GM23338 (cell line): ENCODE measurements around the gene BMP10. TPM values are rescaled to one million over a fixed set of nuclear protein-coding genes. Genes with fewer than 3 reads are reported as not detected.

Experiments
- ATAC-seq: fragments of 200-7000 bp; cut with Tn5 transposase; 3 replicates; pipeline ENCODE4 v1.9.1; 2020
- DNase-seq: peaks from one replicate; pipeline ENCODE4 v3.0.0-alpha.2; 2015; ENCODE audit warnings: low spot score
- H2AFZ ChIP-seq: fragments of 200-600 bp; sonication (generic); 2 replicates; pipeline ENCODE4 v1.8.0; 2016; ENCODE audit warnings: antibody characterized with exemption, mild to moderate bottlenecking, moderate library complexity
- H3F3A ChIP-seq: fragments of 200-600 bp; sonication (generic); replicated peaks from 2 replicates; pipeline ENCODE4 v1.8.0; 2017; ENCODE audit warnings: antibody characterized with exemption, mixed run types, low read depth
- H3K27ac ChIP-seq: fragments of 200-600 bp; sonication (generic); 2 replicates; pipeline ENCODE4 v1.6.1; 2016; ENCODE audit warnings: low read depth
- H3K27me3 ChIP-seq: fragments of 200-600 bp; sonication (generic); 2 replicates; pipeline ENCODE4 v1.8.0; 2016; ENCODE audit warnings: mild to moderate bottlenecking, mixed run types, moderate library complexity; ENCODE audit not compliant: insufficient read depth
- H3K36me3 ChIP-seq: fragments of 200-600 bp; sonication (generic); 2 replicates; pipeline ENCODE4 v1.8.0; 2016; ENCODE audit warnings: mild to moderate bottlenecking; ENCODE audit not compliant: insufficient read depth
- H3K4me1 ChIP-seq: fragments of 200-600 bp; sonication (generic); 2 replicates; pipeline ENCODE4 v1.8.0; 2016; ENCODE audit warnings: mild to moderate bottlenecking, moderate library complexity; ENCODE audit not compliant: insufficient read depth
- H3K4me2 ChIP-seq: fragments of 200-600 bp; sonication (generic); 2 replicates; pipeline ENCODE4 v1.7.1; 2017; ENCODE audit warnings: mixed run types
- H3K4me3 ChIP-seq: fragments of 200-600 bp; sonication (generic); 2 replicates; pipeline ENCODE4 v1.6.1; 2016; ENCODE audit warnings: mixed run types
- H3K79me2 ChIP-seq: fragments of 200-600 bp; sonication (generic); replicated peaks from 2 replicates; pipeline ENCODE4 v1.8.0; 2017; ENCODE audit warnings: mild to moderate bottlenecking; ENCODE audit not compliant: insufficient read depth
- H3K9me2 ChIP-seq: fragments of 200-600 bp; sonication (generic); 2 replicates; pipeline ENCODE4 v1.8.0; 2017; ENCODE audit not compliant: insufficient read depth
- H4K20me1 ChIP-seq: fragments of 200-600 bp; sonication (generic); replicated peaks from 2 replicates; pipeline ENCODE4 v1.8.0; 2017; ENCODE audit warnings: mild to moderate bottlenecking; ENCODE audit not compliant: insufficient read depth
- H3K27ac Mint-ChIP-seq: 2 replicates; pipeline ENCODE4 v1.8.0; 2020; ENCODE audit warnings: inconsistent platforms, mild to moderate bottlenecking, moderate library complexity, mixed read lengths
- H3K27me3 Mint-ChIP-seq: 3 replicates; pipeline ENCODE4 v1.8.0; 2022; ENCODE audit warnings: low read depth, mild to moderate bottlenecking, moderate library complexity, mixed read lengths, inconsistent platforms; ENCODE audit not compliant: insufficient read depth, poor library complexity
- H3K36me3 Mint-ChIP-seq: 3 replicates; pipeline ENCODE4 v1.8.0; 2021; ENCODE audit warnings: low read depth, mild to moderate bottlenecking, inconsistent platforms, moderate library complexity, mixed read lengths
- H3K4me1 Mint-ChIP-seq: 3 replicates; pipeline ENCODE4 v1.8.0; 2020; ENCODE audit warnings: mild to moderate bottlenecking, inconsistent platforms, mixed read lengths
- H3K4me3 Mint-ChIP-seq: 3 replicates; pipeline ENCODE4 v1.8.0; 2021; ENCODE audit warnings: moderate library complexity, mild to moderate bottlenecking, inconsistent platforms, mixed read lengths
- H3K9me3 Mint-ChIP-seq: 3 replicates; pipeline ENCODE4 v1.8.0; 2020; ENCODE audit warnings: moderate library complexity, mild to moderate bottlenecking, inconsistent platforms, mixed read lengths
- CREB1 ChIP-seq: fragments of 250-450 bp; sonication (Bioruptor Pico); IDR thresholded peaks from 2 replicates; pipeline ENCODE4 v1.5.0; 2020; ENCODE audit warnings: low read depth, mild to moderate bottlenecking, moderate library complexity
- EZH2 ChIP-seq: fragments of 200-600 bp; sonication (generic); IDR thresholded peaks from one replicate; pipeline ENCODE4 v1.8.0; 2017; ENCODE audit warnings: antibody characterized with exemption, mild to moderate bottlenecking, low read depth; ENCODE audit not compliant: unreplicated experiment
- EZH2phosphoT487 ChIP-seq: fragments of 200-600 bp; sonication (generic); IDR thresholded peaks from one replicate; pipeline ENCODE4 v1.8.1; 2018; ENCODE audit warnings: antibody characterized with exemption; ENCODE audit not compliant: unreplicated experiment
- JUNB ChIP-seq: IDR thresholded peaks from one replicate; pipeline ENCODE4 v1.6.1; 2016; ENCODE audit warnings: antibody characterized with exemption; ENCODE audit not compliant: unreplicated experiment
- NANOG ChIP-seq: IDR thresholded peaks from 2 replicates; pipeline ENCODE4 v1.6.1; 2016; ENCODE audit warnings: antibody characterized with exemption, borderline replicate concordance
- POLR2AphosphoS5 ChIP-seq: IDR thresholded peaks from 2 replicates; pipeline ENCODE4 v1.6.1; 2016; ENCODE audit warnings: antibody characterized with exemption, low read depth
- STAT1 ChIP-seq: IDR thresholded peaks from one replicate; pipeline ENCODE4 v1.6.1; 2016; ENCODE audit warnings: antibody characterized with exemption; ENCODE audit not compliant: unreplicated experiment
- ZNF114 ChIP-seq: fragments of 250-450 bp; sonication (Bioruptor Pico); IDR thresholded peaks from 2 replicates; pipeline ENCODE4 v1.5.0; 2020; ENCODE audit warnings: mild to moderate bottlenecking, moderate library complexity
- ZNF331 ChIP-seq: fragments of 250-450 bp; sonication (Bioruptor Pico); IDR thresholded peaks from 2 replicates; pipeline ENCODE4 v1.5.0; 2020; ENCODE audit warnings: low read depth, mild to moderate bottlenecking, moderate library complexity
- polyA plus RNA-seq: library from polyadenylated mRNA; unstranded; fragments of >200 nt; fragmentation: Nextera tagmentation; extraction: Ambion mirVana; gene quantifications from 2 replicates; pipeline ENCODE4 v1.2.1, GENCODE V29; 2016
- total RNA-seq: library from RNA; depleted of rRNA; stranded (reverse); fragments of >200 nt; shearing (Covaris generic); gene quantifications from 2 replicates; pipeline ENCODE4 v1.2.3, GENCODE V29; 2014
- TF ChIP-seq, protein P1 (sequence below): IDR thresholded peaks from one replicate; pipeline ENCODE4 v1.6.1; 2018; ENCODE audit warnings: antibody characterized with exemption; ENCODE audit not compliant: unreplicated experiment
- TF ChIP-seq, protein P2 (sequence below), 2 experiments: fragments of 200-600 bp in 1 of 2; sonication (generic) in 1 of 2; conservative IDR thresholded peaks; 2 replicates each; pipeline versions ENCODE4 v1.5.1 to v1.6.1; 2016 to 2017; ENCODE audit warnings: antibody characterized with exemption in 2 of 2, low read depth in 2 of 2, mild to moderate bottlenecking in 2 of 2, moderate library complexity in 1 of 2
- TF ChIP-seq, protein P3 (sequence below): IDR thresholded peaks from 2 replicates; pipeline ENCODE4 v1.6.1; 2016; ENCODE audit warnings: antibody characterized with exemption

BMP10 gene
- total and polyA plus RNA-seq, 2 experiments from 2014 or later, result not detected

GRCh38 chr2:68889500-68889899 lies 18.3 kb upstream of the BMP10 start (continued):
- TF ChIP-seq, protein P1, sequence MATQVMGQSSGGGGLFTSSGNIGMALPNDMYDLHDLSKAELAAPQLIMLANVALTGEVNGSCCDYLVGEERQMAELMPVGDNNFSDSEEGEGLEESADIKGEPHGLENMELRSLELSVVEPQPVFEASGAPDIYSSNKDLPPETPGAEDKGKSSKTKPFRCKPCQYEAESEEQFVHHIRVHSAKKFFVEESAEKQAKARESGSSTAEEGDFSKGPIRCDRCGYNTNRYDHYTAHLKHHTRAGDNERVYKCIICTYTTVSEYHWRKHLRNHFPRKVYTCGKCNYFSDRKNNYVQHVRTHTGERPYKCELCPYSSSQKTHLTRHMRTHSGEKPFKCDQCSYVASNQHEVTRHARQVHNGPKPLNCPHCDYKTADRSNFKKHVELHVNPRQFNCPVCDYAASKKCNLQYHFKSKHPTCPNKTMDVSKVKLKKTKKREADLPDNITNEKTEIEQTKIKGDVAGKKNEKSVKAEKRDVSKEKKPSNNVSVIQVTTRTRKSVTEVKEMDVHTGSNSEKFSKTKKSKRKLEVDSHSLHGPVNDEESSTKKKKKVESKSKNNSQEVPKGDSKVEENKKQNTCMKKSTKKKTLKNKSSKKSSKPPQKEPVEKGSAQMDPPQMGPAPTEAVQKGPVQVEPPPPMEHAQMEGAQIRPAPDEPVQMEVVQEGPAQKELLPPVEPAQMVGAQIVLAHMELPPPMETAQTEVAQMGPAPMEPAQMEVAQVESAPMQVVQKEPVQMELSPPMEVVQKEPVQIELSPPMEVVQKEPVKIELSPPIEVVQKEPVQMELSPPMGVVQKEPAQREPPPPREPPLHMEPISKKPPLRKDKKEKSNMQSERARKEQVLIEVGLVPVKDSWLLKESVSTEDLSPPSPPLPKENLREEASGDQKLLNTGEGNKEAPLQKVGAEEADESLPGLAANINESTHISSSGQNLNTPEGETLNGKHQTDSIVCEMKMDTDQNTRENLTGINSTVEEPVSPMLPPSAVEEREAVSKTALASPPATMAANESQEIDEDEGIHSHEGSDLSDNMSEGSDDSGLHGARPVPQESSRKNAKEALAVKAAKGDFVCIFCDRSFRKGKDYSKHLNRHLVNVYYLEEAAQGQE, result no peak
- TF ChIP-seq, protein P2, sequence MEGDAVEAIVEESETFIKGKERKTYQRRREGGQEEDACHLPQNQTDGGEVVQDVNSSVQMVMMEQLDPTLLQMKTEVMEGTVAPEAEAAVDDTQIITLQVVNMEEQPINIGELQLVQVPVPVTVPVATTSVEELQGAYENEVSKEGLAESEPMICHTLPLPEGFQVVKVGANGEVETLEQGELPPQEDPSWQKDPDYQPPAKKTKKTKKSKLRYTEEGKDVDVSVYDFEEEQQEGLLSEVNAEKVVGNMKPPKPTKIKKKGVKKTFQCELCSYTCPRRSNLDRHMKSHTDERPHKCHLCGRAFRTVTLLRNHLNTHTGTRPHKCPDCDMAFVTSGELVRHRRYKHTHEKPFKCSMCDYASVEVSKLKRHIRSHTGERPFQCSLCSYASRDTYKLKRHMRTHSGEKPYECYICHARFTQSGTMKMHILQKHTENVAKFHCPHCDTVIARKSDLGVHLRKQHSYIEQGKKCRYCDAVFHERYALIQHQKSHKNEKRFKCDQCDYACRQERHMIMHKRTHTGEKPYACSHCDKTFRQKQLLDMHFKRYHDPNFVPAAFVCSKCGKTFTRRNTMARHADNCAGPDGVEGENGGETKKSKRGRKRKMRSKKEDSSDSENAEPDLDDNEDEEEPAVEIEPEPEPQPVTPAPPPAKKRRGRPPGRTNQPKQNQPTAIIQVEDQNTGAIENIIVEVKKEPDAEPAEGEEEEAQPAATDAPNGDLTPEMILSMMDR (conservative IDR thresholded peaks at IDR 0.05; ENCODE audit: low read depth in 2 of 2), result no peak
- TF ChIP-seq JUNB, result no peak
- no peak for TF ChIP-seq POLR2AphosphoS5
- TF ChIP-seq EZH2, result no peak
- TF ChIP-seq CREB1 (CRISPR knock-in tag), result no peak
- no peak for TF ChIP-seq NANOG
- no peak for TF ChIP-seq ZNF114 (CRISPR knock-in tag)
- TF ChIP-seq EZH2phosphoT487, result no peak
- TF ChIP-seq STAT1, result no peak

- Mint-ChIP-seq H3K27me3 (no peaks in the 10 kb centered on the region), H3K4me1 (peaks cover 5% of the 10 kb centered on the region; the same call in 2 of the 3 replicates), H3K4me3 (no peak overlapping the region), H3K27ac (no peak overlapping the region), H3K36me3 (no peaks in the 10 kb centered on the region), H3K9me3 (no peaks in the 10 kb centered on the region; the same call in 2 of the 3 replicates)
- ATAC-seq, result no peak
- Histone ChIP-seq H3K9me2 (peaks cover 7% of the 10 kb centered on the region; the same call in 1 of the 2 replicates), H3K4me3 (no peak overlapping the region), H3F3A (no peaks in the 10 kb centered on the region), H4K20me1 (no peaks in the 10 kb centered on the region), H3K27ac (no peak overlapping the region), H3K79me2 (no peaks in the 10 kb centered on the region), H3K36me3 (no peaks in the 10 kb centered on the region), H2AFZ (no peak overlapping the region), H3K27me3 (no peaks in the 10 kb centered on the region), H3K4me1 (peaks cover 10% of the 10 kb centered on the region; the same call in 1 of the 2 replicates), H3K4me2 (no peak overlapping the region)
- no peak for DNase-seq
- TF ChIP-seq, protein P1, result no peak
- TF ChIP-seq JUNB, result no peak
- TF ChIP-seq EZH2phosphoT487, result no peak
- TF ChIP-seq CREB1 (CRISPR knock-in tag), result no peak
- no peak for TF ChIP-seq POLR2AphosphoS5
- no peak for TF ChIP-seq ZNF114 (CRISPR knock-in tag)
- TF ChIP-seq EZH2, result no peak
- TF ChIP-seq NANOG, result no peak
- no peak for TF ChIP-seq STAT1
- TF ChIP-seq, protein P3, sequence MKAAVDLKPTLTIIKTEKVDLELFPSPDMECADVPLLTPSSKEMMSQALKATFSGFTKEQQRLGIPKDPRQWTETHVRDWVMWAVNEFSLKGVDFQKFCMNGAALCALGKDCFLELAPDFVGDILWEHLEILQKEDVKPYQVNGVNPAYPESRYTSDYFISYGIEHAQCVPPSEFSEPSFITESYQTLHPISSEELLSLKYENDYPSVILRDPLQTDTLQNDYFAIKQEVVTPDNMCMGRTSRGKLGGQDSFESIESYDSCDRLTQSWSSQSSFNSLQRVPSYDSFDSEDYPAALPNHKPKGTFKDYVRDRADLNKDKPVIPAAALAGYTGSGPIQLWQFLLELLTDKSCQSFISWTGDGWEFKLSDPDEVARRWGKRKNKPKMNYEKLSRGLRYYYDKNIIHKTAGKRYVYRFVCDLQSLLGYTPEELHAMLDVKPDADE, result no peak
- TF ChIP-seq ZNF331 (CRISPR knock-in tag), result no peak
These were observed 17.8 kb upstream of the BMP10 start for GRCh38 chr2:68889021-68889420.
